ENCODE measurements around the gene NAV3. TPM values are rescaled to one million over a fixed set of nuclear protein-coding genes. Genes with fewer than 3 reads are reported as not detected.

NAV3 gene
- polyA plus RNA-seq, 1 of the 3 experiments (the other 2 are of a cell fraction), result 10.5 TPM

DNA sequence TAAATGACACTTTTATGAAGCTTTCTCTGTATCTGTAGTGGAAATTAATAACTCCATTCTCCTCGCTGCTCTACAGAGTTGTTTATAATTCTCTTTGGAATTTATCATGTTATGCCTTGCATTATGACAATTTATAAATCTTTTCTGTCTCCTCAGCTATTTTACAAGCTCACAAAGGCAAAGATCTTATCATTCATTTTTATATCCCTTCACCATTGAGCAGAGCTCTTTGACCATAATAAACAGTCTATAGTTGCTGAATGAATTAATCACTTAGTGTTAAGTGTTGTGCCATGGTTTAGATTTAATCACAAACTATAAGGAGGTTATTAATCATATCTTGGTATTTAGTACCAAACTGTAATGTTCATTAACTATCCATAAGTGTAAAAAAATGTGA, 126.4 kb downstream of the NAV3 start:
- Histone ChIP-seq H3K36me3 (replicated peaks in 1 of 2; ENCODE audit: control insufficient read depth in 1 of 2, insufficient read depth in 2 of 2, low read length in 1 of 2) (peaks cover 0 to 10% of the 10 kb centered on the region in 2 experiments), H3K9me2 (no peaks in the 10 kb centered on the region), H2AFZ (ENCODE audit: low read depth) (no peak overlapping the region), H3K9me3 (no peaks in the 10 kb centered on the region), H3K27me3 (ENCODE audit: insufficient read depth) (no peaks in the 10 kb centered on the region), H3K4me1 (ENCODE audit: control insufficient read depth in 1 of 2, insufficient read depth in 2 of 2, low read depth in 1 of 2, low read length in 1 of 2) (no peaks in the 10 kb centered on the region), H3K4me3 (ENCODE audit: low read depth in 2 of 2, low read length in 1 of 2) (no peak overlapping the region), H3K79me2 (ENCODE audit: insufficient read depth) (peaks cover 50% of the 10 kb centered on the region), H3K9ac (no peak overlapping the region), H4K20me1 (ENCODE audit: insufficient read depth) (no peaks in the 10 kb centered on the region), H3F3A (replicated peaks; ENCODE audit: insufficient read depth) (no peaks in the 10 kb centered on the region), H3K27ac (ENCODE audit: low read depth in 2 of 2, low read length in 1 of 2) (no peak overlapping the region), H3K4me2 (no peak overlapping the region)
- WGBS (ENCODE audit: low lambda C conversion rate), result 50% methylated on average over 1 of the region's 1 CpG
- POLR2A ChIA-PET, result no interaction called here
- no peak for DNase-seq
- TF ChIP-seq SMC3 (IDR thresholded peaks at IDR 0.05; ENCODE audit: low read depth, low read length) (no peak), JUND (IDR thresholded peaks at IDR 0.05) (no peak), EP300 (IDR thresholded peaks at IDR 0.05; ENCODE audit: borderline replicate concordance in 1 of 2, low read depth in 1 of 2, low read length in 1 of 2) (no peak), TCF12 (IDR thresholded peaks at IDR 0.05) (no peak), FOXJ3 (CRISPR knock-in tag; IDR thresholded peaks at IDR 0.05) (no peak), EZH2phosphoT487 (IDR thresholded peaks at IDR 0.05; ENCODE audit: borderline replicate concordance, low read depth) (no peak), FOXM1 (IDR thresholded peaks at IDR 0.05; ENCODE audit: low read depth) (no peak), FOSL2 (IDR thresholded peaks at IDR 0.05; ENCODE audit: borderline replicate concordance, low read depth) (no peak), NFIC (IDR thresholded peaks at IDR 0.05; ENCODE audit: borderline replicate concordance) (no peak), YY1 (IDR thresholded peaks at IDR 0.05; ENCODE audit: low read depth) (no peak), CHD2 (IDR thresholded peaks at IDR 0.05; ENCODE audit: low read length, partially characterized antibody) (no peak), RAD21 (IDR thresholded peaks at IDR 0.05; ENCODE audit: low read length) (no peak), ELF1 (IDR thresholded peaks at IDR 0.05) (no peak), MEF2A (IDR thresholded peaks at IDR 0.05; ENCODE audit: borderline replicate concordance, low read depth) (no peak)
- TF ChIP-seq, protein P1, sequence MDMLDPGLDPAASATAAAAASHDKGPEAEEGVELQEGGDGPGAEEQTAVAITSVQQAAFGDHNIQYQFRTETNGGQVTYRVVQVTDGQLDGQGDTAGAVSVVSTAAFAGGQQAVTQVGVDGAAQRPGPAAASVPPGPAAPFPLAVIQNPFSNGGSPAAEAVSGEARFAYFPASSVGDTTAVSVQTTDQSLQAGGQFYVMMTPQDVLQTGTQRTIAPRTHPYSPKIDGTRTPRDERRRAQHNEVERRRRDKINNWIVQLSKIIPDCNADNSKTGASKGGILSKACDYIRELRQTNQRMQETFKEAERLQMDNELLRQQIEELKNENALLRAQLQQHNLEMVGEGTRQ (IDR thresholded peaks at IDR 0.05; ENCODE audit: borderline replicate concordance, low read depth, low read length), result no peak
- TF ChIP-seq, protein P2, sequence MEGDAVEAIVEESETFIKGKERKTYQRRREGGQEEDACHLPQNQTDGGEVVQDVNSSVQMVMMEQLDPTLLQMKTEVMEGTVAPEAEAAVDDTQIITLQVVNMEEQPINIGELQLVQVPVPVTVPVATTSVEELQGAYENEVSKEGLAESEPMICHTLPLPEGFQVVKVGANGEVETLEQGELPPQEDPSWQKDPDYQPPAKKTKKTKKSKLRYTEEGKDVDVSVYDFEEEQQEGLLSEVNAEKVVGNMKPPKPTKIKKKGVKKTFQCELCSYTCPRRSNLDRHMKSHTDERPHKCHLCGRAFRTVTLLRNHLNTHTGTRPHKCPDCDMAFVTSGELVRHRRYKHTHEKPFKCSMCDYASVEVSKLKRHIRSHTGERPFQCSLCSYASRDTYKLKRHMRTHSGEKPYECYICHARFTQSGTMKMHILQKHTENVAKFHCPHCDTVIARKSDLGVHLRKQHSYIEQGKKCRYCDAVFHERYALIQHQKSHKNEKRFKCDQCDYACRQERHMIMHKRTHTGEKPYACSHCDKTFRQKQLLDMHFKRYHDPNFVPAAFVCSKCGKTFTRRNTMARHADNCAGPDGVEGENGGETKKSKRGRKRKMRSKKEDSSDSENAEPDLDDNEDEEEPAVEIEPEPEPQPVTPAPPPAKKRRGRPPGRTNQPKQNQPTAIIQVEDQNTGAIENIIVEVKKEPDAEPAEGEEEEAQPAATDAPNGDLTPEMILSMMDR (IDR thresholded peaks at IDR 0.05), result no peak
- TF ChIP-seq, protein P3, sequence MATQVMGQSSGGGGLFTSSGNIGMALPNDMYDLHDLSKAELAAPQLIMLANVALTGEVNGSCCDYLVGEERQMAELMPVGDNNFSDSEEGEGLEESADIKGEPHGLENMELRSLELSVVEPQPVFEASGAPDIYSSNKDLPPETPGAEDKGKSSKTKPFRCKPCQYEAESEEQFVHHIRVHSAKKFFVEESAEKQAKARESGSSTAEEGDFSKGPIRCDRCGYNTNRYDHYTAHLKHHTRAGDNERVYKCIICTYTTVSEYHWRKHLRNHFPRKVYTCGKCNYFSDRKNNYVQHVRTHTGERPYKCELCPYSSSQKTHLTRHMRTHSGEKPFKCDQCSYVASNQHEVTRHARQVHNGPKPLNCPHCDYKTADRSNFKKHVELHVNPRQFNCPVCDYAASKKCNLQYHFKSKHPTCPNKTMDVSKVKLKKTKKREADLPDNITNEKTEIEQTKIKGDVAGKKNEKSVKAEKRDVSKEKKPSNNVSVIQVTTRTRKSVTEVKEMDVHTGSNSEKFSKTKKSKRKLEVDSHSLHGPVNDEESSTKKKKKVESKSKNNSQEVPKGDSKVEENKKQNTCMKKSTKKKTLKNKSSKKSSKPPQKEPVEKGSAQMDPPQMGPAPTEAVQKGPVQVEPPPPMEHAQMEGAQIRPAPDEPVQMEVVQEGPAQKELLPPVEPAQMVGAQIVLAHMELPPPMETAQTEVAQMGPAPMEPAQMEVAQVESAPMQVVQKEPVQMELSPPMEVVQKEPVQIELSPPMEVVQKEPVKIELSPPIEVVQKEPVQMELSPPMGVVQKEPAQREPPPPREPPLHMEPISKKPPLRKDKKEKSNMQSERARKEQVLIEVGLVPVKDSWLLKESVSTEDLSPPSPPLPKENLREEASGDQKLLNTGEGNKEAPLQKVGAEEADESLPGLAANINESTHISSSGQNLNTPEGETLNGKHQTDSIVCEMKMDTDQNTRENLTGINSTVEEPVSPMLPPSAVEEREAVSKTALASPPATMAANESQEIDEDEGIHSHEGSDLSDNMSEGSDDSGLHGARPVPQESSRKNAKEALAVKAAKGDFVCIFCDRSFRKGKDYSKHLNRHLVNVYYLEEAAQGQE (IDR thresholded peaks at IDR 0.05; ENCODE audit: low read depth, low read length), result no peak
- CTCF ChIA-PET, result no interaction called here
